Fibroblast of the aortic adventitia (primary cell): ENCODE results near the gene BEST2. TPM values are rescaled to one million over a fixed set of nuclear protein-coding genes. Genes with fewer than 3 reads are reported as not detected.
A peak's percentile ranks its signal among the peaks of the same experiment; 100 is the strongest.

Source experiments
- DNase-seq: peaks from one replicate; pipeline ENCODE4 v3.0.0-alpha.2; 2010; ENCODE audit warnings: low read depth
- H3K4me3 ChIP-seq: 2 replicates; pipeline ENCODE4 v1.5.1; 2011; ENCODE audit warnings: low read depth, mild to moderate bottlenecking, control low read depth, low read length, moderate library complexity
- CTCF ChIP-seq: IDR thresholded peaks from 2 replicates; pipeline ENCODE4 v1.5.1; 2011; ENCODE audit warnings: mild to moderate bottlenecking, low read length, control low read depth, inconsistent platforms; ENCODE audit not compliant: insufficient read depth
- total RNA-seq: library from RNA; depleted of rRNA; stranded (reverse); fragments of >200 nt; gene quantifications from 2 replicates; pipeline ENCODE4 v1.2.3, GENCODE V29; 2012; ENCODE audit warnings: low replicate concordance

The BEST2 gene
- total RNA-seq, 1 donor: not detected

GRCh38 chr19:12788682-12789097, 37.1 kb downstream of the BEST2 start:
- TF ChIP-seq CTCF: no peak

GRCh38 chr19:12789098-12789903, 37.7 kb downstream of the BEST2 start:
- peak; percentile 46 for DNase-seq
- peak overlapping the region; percentile 57 for H3K4me3 ChIP-seq
- TF ChIP-seq CTCF: no peak

More at GRCh38 chr19:12788682-12789097, 37.1 kb downstream of the BEST2 start:
- peak overlapping the region; percentile 57 for H3K4me3 ChIP-seq
- DNase-seq: peak; percentile 75

- peak; percentile 94 for DNase-seq
- TF ChIP-seq CTCF: no peak
These were observed 38.5 kb downstream of the BEST2 start for GRCh38 chr19:12789904-12790619.

GRCh38 chr19:12790628-12791344, 39.2 kb downstream of the BEST2 start:
- TF ChIP-seq CTCF: no peak
- peak overlapping the region; percentile 57 for H3K4me3 ChIP-seq
- no peak for DNase-seq

More at GRCh38 chr19:12789904-12790619, 38.5 kb downstream of the BEST2 start:
- H3K4me3 ChIP-seq: peak overlapping the region; percentile 57

GRCh38 chr19:12791345-12792050, 39.9 kb downstream of the BEST2 start, which contains the start of gene JUNB:
Gene JUNB, plus strand, starts transcription at chr19:12791486. Its CDS starts 286 bp downstream, at chr19:12791772.
- no peak for TF ChIP-seq CTCF
- DNase-seq: peak; percentile 98
- H3K4me3 ChIP-seq: peak within 1 kb of the TSS; percentile 98
